ENCODE data around the gene KANTR.
A peak's percentile ranks its signal among the peaks of the same experiment; 100 is the strongest.

KANTR gene

GRCh38 chrX:53093748-53094581 is at the start of gene KANTR:
TSS of gene KANTR (plus strand) at chrX:53094142. CDS start at chrX:53124273, 30,131 bp downstream.
- peak; percentile 32 to 61 (median 56) for DNase-seq

- no peak for DNase-seq
Measured at GRCh38 chrX:53044995-53045394, 48.9 kb upstream of the KANTR start.

- DNase-seq = no peak
Measured at GRCh38 chrX:53047228-53047627, 46.7 kb upstream of the KANTR start.

- DNase-seq = no peak
Measured at GRCh38 chrX:53048169-53049126, 45.5 kb upstream of the KANTR start, which contains the start of gene GPR173. TSS of gene GPR173 (plus strand) at chrX:53048789. CDS start at chrX:53076622, 27,833 bp downstream.

GRCh38 chrX:53049127-53049517 is 44.8 kb upstream of the KANTR start:
- no peak for DNase-seq

- DNase-seq = no peak
Measured at GRCh38 chrX:53050841-53051240, 43.1 kb upstream of the KANTR start.

GRCh38 chrX:53055244-53055849 is 38.6 kb upstream of the KANTR start:
- DNase-seq = no peak

- DNase-seq = no peak
Measured at GRCh38 chrX:53056292-53056691, 37.6 kb upstream of the KANTR start.

GRCh38 chrX:53065104-53065503 is 28.8 kb upstream of the KANTR start:
- no peak for DNase-seq

- DNase-seq = no peak
Measured at GRCh38 chrX:53071064-53071463, 22.9 kb upstream of the KANTR start.

GRCh38 chrX:53071604-53072417 is 22.1 kb upstream of the KANTR start:
- DNase-seq = peak in 3 of 4 experiments; percentile 15 to 36 (median 31)

GRCh38 chrX:53072418-53073114 is 21.4 kb upstream of the KANTR start:
- DNase-seq = no peak

GRCh38 chrX:53073115-53073586 is 20.8 kb upstream of the KANTR start:
- DNase-seq = no peak

GRCh38 chrX:53075011-53075410 is 18.9 kb upstream of the KANTR start:
- no peak for DNase-seq

- no peak for DNase-seq
Measured at GRCh38 chrX:53076671-53077070, 17.3 kb upstream of the KANTR start.

- DNase-seq = no peak
Measured at GRCh38 chrX:53077207-53078197, 16.4 kb upstream of the KANTR start.

- no peak for DNase-seq
Measured at GRCh38 chrX:53078943-53079342, 15.0 kb upstream of the KANTR start.

- DNase-seq = no peak
Measured at GRCh38 chrX:53080628-53081580, 13.0 kb upstream of the KANTR start.
